OCI-LY7 (cell line): ENCODE measurements around the gene B3GLCT.

Source experiments
- CTCF ChIP-seq: fragments of 200-600 bp; sonication (generic); conservative IDR thresholded peaks from 2 replicates; pipeline ENCODE4 v1.5.1; 2014; ENCODE audit warnings: mild to moderate bottlenecking, antibody characterized with exemption, low read length, moderate library complexity, mixed read lengths
- EZH2phosphoT487 ChIP-seq: fragments of 200-600 bp; sonication (generic); IDR thresholded peaks from 2 replicates; pipeline ENCODE4 v1.6.1; 2018; ENCODE audit warnings: low read depth, borderline replicate concordance, mild to moderate bottlenecking, mixed run types, antibody characterized with exemption, low read length, moderate library complexity, mixed read lengths

DNA sequence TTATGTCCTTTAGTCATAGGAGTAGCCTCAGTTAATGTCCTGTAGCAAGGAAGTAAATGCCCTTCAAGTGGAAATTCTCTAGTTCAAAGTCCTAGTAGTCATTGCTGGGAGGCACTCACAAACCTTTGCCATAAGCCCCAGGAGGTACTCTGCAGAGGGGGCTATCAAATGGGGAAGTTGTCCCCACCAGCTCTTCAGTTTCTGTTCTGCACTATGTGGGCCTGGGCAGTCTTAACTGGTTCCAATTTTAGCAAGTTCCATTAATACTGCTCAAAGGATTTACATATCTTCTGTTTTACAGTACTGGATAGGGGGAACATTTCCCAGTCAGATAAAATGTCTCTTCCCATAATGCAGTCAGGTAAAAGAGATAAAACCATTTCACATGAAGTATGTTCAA lies 101.3 kb downstream of the B3GLCT start:
- no peak for TF ChIP-seq CTCF
- TF ChIP-seq EZH2phosphoT487 = no peak
